Peyer's patch (tissue), 4 donors: ENCODE data around the gene TTC16.
"Not testable (repeated sequence)": the region's sequence is repeated elsewhere in the genome, so short reads cannot be mapped to it uniquely, and the experiment has no call there.

Experiments used
- CTCF ChIP-seq, 6 experiments: fragments of 450-650 bp in 4 of 6; fragments of 200-600 bp in 2 of 6; sonication (generic) in 1 of 6; IDR thresholded peaks; one replicate each; pipeline ENCODE4 v1.5.1; 2017 to 2019; ENCODE audit warnings: antibody characterized with exemption in 6 of 6, mild to moderate bottlenecking in 3 of 6, moderate library complexity in 1 of 6
- POLR2A ChIP-seq, 2 donors: fragments of 450-650 bp; IDR thresholded peaks; one replicate each; pipeline ENCODE4 v1.5.1; 2017; ENCODE audit warnings: antibody characterized with exemption in 2 of 2, mild to moderate bottlenecking in 2 of 2, moderate library complexity in 2 of 2

- TF ChIP-seq CTCF, POLR2A (IDR thresholded peaks at IDR 0.05): not testable (repeated sequence)
Observed at GRCh38 chr9:127780909-127781308, 65.0 kb downstream of the TTC16 start.
